ENCODE results near the gene MCC.
A peak's percentile ranks its signal among the peaks of the same experiment; 100 is the strongest.

The MCC gene

DNA sequence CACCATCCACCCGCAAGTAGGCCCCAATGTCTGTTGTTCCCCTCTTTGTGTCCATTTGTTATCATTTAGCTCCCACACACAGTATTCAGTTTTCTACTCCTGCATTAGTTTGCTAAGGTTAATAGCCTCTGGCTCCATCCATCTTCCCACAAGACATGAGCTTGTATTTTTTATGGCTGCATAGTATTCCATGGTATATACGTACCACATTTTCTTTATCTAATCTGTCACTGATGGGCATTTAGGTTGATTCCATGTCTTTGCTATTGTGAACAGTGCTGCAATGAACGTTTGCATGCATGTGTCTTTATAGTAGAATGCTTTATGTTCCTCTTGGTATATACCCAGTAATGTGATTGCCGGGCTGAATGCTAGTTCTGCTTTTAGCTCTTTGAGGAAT, 361.2 kb downstream of the MCC start:
- no peak for DNase-seq (ENCODE audit: extremely low read depth, insufficient read length)
- TF ChIP-seq, protein P1, sequence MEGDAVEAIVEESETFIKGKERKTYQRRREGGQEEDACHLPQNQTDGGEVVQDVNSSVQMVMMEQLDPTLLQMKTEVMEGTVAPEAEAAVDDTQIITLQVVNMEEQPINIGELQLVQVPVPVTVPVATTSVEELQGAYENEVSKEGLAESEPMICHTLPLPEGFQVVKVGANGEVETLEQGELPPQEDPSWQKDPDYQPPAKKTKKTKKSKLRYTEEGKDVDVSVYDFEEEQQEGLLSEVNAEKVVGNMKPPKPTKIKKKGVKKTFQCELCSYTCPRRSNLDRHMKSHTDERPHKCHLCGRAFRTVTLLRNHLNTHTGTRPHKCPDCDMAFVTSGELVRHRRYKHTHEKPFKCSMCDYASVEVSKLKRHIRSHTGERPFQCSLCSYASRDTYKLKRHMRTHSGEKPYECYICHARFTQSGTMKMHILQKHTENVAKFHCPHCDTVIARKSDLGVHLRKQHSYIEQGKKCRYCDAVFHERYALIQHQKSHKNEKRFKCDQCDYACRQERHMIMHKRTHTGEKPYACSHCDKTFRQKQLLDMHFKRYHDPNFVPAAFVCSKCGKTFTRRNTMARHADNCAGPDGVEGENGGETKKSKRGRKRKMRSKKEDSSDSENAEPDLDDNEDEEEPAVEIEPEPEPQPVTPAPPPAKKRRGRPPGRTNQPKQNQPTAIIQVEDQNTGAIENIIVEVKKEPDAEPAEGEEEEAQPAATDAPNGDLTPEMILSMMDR (IDR thresholded peaks at IDR 0.05; ENCODE audit: insufficient read depth, low read length, poor library complexity, severe bottlenecking): no peak
- Histone ChIP-seq H3K36me3 (ENCODE audit: control insufficient read depth, insufficient read depth, low read length) (no peaks in the 10 kb centered on the region), H3K4me3 (replicated peaks; ENCODE audit: low read depth, low read length) (no peak overlapping the region), H3K27me3 (replicated peaks; ENCODE audit: control insufficient read depth, insufficient read depth, low read length) (no peaks in the 10 kb centered on the region)

DNA sequence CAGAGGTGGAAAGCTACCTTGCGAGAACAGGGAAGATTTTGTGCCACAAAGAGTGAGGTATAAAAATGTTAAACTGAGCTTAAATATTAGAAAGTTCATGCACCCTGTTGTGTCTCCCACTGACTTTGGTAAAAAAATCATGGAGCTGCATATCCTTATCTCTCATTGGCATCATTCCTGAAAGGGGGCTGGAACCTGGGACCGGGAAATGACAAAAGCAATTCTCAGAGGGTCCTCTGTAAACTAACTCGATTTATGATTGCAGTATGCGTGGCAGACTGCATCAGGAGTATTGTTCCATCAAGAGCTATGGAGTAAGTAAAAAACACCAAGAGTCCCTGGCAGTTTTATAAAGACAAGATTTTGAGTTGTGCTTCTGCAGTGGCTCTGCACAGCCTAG, 362.9 kb downstream of the MCC start:
- TF ChIP-seq, protein P1 (IDR thresholded peaks at IDR 0.05; ENCODE audit: insufficient read depth, low read length, poor library complexity, severe bottlenecking): no peak
- no peak for DNase-seq (ENCODE audit: extremely low read depth, insufficient read length)
- Histone ChIP-seq H3K4me3 (replicated peaks; ENCODE audit: low read depth, low read length) (no peak overlapping the region), H3K27me3 (replicated peaks; ENCODE audit: control insufficient read depth, insufficient read depth, low read length) (no peaks in the 10 kb centered on the region), H3K36me3 (ENCODE audit: control insufficient read depth, insufficient read depth, low read length) (no peaks in the 10 kb centered on the region)

DNA sequence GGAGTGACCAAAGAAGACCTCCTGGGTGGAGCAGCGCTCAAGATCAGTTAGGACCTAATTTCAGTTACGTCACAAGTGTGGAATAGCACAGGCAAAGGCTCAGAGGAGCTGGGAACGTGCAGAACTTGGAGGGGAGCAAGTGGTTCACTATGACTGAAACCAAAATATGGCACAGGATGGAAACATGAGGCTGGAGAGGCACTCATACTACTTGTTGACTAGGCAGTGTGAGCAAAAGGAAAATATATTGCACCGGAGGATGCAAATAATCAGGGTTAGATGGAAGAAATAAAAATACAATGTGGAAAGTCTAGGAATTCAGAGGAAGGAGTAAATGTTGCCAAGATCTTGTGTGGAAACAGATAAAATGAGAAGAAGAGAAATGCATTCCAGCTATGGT, 363.3 kb downstream of the MCC start:
- no peak for DNase-seq (ENCODE audit: extremely low read depth, insufficient read length)
- no peaks in the 10 kb centered on the region for H3K36me3 ChIP-seq (ENCODE audit: control insufficient read depth, insufficient read depth, low read length)
- no peaks in the 10 kb centered on the region for H3K27me3 ChIP-seq (replicated peaks; ENCODE audit: control insufficient read depth, insufficient read depth, low read length)
- TF ChIP-seq, protein P1 (IDR thresholded peaks at IDR 0.05; ENCODE audit: insufficient read depth, low read length, poor library complexity, severe bottlenecking): no peak
- no peak overlapping the region for H3K4me3 ChIP-seq (replicated peaks; ENCODE audit: low read depth, low read length)

DNA sequence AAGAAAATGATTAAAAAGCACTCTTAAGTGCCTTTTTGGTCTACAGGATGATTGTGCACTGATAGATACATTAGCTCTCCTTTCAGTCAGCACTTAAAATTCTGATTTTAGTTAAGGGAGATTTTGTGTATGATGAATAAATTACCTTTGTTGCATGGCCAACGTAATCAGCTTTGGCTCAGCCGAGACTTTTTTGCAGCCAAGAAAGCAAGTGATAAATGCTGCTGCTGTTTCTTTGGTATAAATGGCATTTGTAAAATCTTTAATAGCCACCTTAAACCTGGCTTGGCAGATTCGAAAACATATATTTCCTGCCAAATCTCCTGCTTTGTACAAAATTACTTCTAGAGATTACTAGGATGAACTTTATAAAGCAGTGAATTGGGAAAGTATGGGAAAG, 364.0 kb downstream of the MCC start:
- DNase-seq (ENCODE audit: extremely low read depth, insufficient read length): no peak
- Histone ChIP-seq H3K4me3 (replicated peaks; ENCODE audit: low read depth, low read length) (no peak overlapping the region), H3K27me3 (replicated peaks; ENCODE audit: control insufficient read depth, insufficient read depth, low read length) (no peaks in the 10 kb centered on the region), H3K36me3 (ENCODE audit: control insufficient read depth, insufficient read depth, low read length) (no peaks in the 10 kb centered on the region)
- TF ChIP-seq, protein P1 (IDR thresholded peaks at IDR 0.05; ENCODE audit: insufficient read depth, low read length, poor library complexity, severe bottlenecking): no peak

DNA sequence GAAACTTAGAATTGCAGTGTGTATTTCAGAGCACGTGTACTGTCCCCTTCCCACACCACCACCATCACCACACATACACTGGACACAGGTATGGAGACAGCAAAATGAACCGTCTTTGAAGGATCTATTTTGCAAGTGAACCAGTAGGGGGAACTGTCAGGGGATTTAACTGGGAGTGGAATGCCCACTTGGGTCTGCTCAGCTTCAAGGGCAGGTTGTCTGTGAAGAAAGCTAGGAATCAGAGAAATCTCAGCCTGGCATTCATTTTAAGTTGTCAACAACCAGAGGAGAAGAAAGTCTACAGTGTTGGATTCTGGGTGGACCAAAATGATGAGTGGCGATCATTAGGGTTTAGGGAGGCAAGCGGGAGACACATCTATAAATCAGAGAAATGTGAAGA, 364.6 kb downstream of the MCC start:
- no peak overlapping the region for H3K4me3 ChIP-seq (replicated peaks; ENCODE audit: low read depth, low read length)
- H3K36me3 ChIP-seq (ENCODE audit: control insufficient read depth, insufficient read depth, low read length): no peaks in the 10 kb centered on the region
- TF ChIP-seq, protein P1 (IDR thresholded peaks at IDR 0.05; ENCODE audit: insufficient read depth, low read length, poor library complexity, severe bottlenecking): peak; percentile 44
- DNase-seq (ENCODE audit: extremely low read depth, insufficient read length): no peak
- peaks cover 1% of the 10 kb centered on the region for H3K27me3 ChIP-seq (replicated peaks; ENCODE audit: control insufficient read depth, insufficient read depth, low read length)

DNA sequence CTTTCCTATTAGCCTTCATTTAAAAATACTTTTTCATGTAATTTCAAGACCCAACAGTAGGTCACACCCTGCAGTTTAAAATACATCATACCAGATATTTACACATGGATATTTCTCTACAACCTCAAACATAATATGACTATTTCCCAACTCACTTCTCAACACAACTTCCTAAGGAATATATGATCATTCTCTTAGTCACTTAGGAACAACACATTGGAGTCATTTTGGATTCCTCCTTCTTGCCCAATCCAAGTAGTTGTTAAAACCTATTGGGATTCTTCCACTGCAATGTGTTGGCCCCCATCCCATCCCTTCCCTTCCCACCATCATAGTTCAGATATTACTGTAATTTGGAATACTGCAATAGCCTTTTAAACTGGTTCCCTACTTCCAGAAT, 366.2 kb downstream of the MCC start:
- TF ChIP-seq, protein P1 (IDR thresholded peaks at IDR 0.05; ENCODE audit: insufficient read depth, low read length, poor library complexity, severe bottlenecking): no peak
- peaks cover 1% of the 10 kb centered on the region for H3K27me3 ChIP-seq (replicated peaks; ENCODE audit: control insufficient read depth, insufficient read depth, low read length)
- H3K36me3 ChIP-seq (ENCODE audit: control insufficient read depth, insufficient read depth, low read length): no peaks in the 10 kb centered on the region
- no peak overlapping the region for H3K4me3 ChIP-seq (replicated peaks; ENCODE audit: low read depth, low read length)
- no peak for DNase-seq (ENCODE audit: extremely low read depth, insufficient read length)

Data from GM06990 (cell line).